ENCODE data around the gene IQGAP2.

IQGAP2 gene

DNA sequence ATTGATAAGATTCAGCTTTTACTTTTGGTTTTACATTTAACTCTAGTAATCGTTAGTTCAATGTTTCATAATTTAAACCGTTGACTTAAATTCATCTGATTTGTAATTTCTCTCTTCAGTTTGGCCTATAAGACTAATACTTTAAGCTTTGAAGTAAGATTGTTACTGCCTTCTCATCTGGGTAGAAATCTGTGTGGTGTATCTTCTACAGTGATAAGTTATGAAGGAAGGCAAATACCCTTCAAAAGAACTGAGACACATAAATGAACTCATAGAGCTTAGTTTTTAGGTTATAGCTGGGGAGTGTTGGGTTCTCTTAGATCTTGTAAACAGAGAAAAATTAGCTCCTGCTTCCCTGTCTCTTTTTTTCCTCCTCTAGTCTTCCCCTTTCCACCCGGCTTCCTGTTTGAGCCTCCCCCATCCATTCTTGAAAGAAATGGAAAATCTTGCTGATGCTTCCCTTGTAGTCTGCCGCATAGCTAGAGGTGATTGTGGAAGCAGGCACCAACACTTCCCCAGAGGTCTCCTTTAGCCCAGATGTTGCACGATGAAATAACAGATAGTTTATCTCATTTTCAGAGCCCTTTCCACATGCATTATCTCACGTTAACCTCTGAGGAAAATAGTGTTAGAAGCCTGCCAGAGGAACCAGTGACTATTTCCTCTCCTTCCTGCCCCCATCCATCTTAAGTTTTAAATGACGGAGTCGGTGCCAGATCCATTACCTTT is 222.2 kb downstream of the IQGAP2 start:
- no peak for DNase-seq
- intact Hi-C loops (cut with DNase I), result no loop called here

DNA sequence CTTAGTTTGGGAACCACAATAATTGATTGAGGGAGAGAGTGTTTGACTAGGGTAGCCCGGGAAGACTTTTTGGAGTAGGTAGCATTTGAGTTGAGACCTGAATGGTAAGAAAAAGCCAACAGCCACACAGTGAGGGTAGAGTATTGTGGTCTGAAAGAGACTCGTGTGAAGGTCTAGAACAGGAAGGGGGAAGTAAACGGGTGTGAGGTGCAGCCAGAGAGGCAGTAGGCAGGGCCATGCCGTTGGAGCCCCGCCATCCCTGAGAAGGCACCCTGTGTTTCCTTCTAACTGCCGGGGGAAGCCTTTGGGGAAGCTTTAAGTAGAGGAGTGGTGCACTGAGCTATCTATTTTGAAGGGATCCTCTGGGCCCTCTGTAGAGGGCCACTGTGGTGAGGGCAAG is 223.7 kb downstream of the IQGAP2 start:
- intact Hi-C loops (cut with DNase I), result no loop called here
- DNase-seq, result no peak

DNA sequence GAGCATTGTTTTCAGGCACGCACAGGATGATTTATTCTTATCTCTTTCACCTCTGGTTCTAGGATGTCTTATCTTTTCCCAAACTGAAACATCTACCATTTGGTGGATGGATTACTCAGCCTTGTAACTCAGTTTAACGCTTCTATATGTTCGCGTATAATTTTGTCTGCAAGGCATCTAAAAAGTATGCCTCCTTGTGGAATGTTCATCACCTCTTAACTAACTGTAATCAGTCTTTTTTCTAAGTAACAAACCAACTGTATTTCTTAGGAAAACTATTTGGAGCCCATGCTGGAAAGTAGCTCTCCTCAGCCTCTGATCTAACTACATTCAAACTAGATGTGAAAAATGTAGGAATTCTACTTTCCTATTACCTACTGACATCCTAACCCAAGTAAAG is 231.6 kb downstream of the IQGAP2 start:
- intact Hi-C loops (cut with DNase I), result no loop called here
- no peak for DNase-seq

GRCh38 chr5:76637490-76637889 is 234.4 kb downstream of the IQGAP2 start:
- DNase-seq, result no peak
- intact Hi-C loops (cut with DNase I), result no loop called here

DNA sequence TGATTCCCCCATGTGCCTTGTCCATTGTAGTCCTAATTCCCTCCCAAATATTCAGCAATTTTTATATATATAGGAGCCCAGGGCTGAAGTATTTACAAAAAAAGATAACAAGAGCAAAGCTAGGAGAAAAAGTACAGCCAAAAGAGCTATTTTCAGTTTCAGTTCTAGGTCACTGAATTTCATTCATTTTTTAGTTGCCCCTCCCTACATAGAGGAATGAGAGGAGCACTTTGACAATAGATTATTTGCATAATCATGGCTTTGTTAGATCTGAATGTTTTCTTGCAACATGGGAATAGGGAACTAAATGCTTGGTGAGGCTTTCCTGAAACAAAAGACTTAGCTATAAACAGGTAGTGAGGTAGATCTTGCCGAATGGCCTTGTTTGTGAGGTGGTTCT is 235.4 kb downstream of the IQGAP2 start:
- DNase-seq, result no peak
- intact Hi-C loops (cut with DNase I), result no loop called here

DNA sequence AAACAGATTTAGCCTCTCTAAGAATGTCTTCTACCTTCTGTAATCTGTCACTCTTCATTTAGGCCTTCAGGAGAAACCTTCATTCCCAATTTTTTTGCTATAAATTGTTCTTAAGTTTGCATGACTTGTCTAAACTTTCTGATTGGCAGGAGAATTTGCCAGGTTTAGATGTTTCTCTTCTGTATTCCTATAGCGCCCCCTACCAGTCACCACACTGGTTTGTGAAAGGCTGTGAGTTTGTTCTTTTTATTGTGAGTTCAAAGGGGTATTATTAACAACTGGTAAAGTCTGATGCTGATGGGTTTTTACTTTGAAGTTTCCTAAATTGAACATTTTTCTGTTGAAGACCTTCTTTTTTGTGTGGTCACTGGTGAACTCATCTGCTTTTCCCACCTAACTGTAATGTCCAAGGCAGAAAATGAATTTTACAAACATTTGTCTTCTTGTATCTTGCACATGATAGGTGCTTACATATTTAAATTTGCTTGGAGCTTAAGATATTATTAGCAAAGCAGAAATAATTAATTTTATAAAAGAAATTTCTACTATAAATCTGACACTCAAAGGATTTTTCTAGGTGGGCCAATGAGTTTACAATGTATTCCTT is 238.5 kb downstream of the IQGAP2 start:
- intact Hi-C loops (cut with DNase I), result no loop called here
- peak in 3 of 10 donors; percentile 17 to 26 (median 25) for DNase-seq

GRCh38 chr5:76642390-76643040 is 239.4 kb downstream of the IQGAP2 start:
- intact Hi-C loops (cut with DNase I), result no loop called here
- no peak for DNase-seq

DNA sequence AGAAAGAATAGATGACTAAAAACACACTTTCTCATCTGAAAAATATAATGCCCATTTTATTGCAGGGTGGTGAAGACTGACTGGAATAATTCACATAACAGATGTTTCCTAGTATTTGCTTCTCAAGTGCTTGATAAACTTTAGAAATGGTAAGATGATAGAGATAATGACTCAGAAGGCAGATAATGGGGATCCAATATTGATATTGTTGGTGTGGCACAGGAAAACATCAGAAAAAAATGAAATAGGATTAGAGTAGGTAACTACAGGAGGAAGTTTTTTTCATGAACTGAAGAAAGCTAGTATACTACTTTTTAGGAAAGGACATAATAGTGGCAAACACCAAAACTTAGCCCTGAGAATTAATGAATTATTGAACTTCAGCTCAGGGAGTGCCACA is 240.3 kb downstream of the IQGAP2 start:
- no peak for DNase-seq
- intact Hi-C loops (cut with DNase I), result no loop called here

GRCh38 chr5:76649140-76649539 is 246.1 kb downstream of the IQGAP2 start:
- DNase-seq, result no peak
- intact Hi-C loops (cut with DNase I), result no loop called here

DNA sequence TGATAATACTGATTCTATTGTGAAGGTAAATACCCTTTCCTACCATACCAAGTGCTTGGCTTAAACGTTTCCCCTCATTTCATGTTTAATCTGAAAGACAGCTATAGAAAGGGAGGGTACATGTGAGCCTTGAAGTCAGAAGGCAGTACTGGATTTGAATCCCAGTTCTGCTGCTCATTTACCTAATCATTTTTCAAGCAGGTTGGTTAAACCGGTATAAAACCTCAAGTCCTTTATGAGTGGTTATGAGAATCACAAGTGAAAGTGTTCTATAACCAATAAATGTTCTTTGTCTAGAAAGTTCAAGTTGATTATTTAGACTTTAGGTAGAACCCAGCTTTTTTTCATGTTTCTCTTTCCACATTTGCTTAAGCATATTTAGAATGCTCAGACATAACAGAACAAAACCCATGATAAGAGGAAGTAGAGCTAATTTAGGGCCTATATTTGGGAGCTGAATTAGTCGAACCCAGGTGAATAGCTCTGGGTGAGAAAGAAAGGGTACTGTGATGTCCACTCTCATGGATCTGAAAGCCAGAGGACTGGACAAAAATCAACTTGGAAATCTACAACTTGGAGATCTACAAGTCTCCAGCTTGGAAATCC is 249.8 kb downstream of the IQGAP2 start:
- intact Hi-C loops (cut with DNase I), result no loop called here

DNA sequence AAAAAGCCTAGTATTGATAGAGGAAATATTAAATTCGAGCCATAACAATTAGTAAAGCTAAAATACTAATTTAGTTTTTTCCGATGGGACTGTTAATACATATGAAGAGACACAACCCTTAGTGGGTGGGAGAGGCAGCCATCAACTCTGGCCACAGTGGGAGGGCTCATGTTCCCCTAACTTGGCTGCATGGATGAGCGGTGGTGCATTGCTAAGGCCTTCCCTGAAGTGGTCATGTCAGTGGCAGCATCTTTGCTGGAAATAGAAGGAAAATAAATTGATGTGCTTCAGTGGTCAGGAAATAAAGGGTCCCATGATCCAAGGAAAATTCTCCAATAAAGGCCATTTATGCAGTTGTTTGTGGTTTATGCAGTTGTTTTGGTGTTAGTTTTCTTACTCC is 254.0 kb downstream of the IQGAP2 start:
- no peak for DNase-seq
- intact Hi-C loops (cut with DNase I), result no loop called here

More for the DNA sequence above, 249.8 kb downstream of the IQGAP2 start:
- DNase-seq, result no peak

- intact Hi-C loops (cut with DNase I), result no loop called here
- no peak for DNase-seq
Observed at GRCh38 chr5:76657683-76658311, 254.7 kb downstream of the IQGAP2 start.

GRCh38 chr5:76660360-76660759 is 257.3 kb downstream of the IQGAP2 start:
- intact Hi-C loops (cut with DNase I), result no loop called here
- no peak for DNase-seq

GRCh38 chr5:76662521-76662920 is 259.4 kb downstream of the IQGAP2 start:
- no peak for DNase-seq
- intact Hi-C loops (cut with DNase I), result no loop called here

GRCh38 chr5:76663573-76663972 is 260.5 kb downstream of the IQGAP2 start:
- DNase-seq, result no peak
- intact Hi-C loops (cut with DNase I), result no loop called here

DNA sequence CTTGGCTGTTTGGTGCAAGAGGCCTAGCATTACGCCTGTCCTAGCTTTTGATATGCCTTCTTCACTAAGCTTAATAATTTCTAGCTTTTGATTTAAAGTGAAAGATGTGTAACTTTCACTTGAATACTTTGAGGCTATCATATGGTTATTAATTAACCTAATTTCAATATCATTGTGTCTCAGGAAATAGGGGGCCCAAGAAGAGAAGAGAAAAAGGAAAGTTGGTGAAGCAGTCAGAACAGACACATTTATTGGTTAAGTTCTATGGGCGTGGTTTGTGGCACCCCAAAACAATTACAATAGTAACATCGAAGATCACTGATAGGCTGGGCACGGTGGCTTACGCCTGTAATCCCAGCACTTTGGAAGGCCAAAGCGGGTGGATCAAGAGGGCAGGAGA is 261.0 kb downstream of the IQGAP2 start:
- no peak for DNase-seq
- intact Hi-C loops (cut with DNase I), result no loop called here

- DNase-seq, result no peak
- intact Hi-C loops (cut with DNase I), result no loop called here
Observed at GRCh38 chr5:76667495-76667894, 264.4 kb downstream of the IQGAP2 start.

GRCh38 chr5:76669245-76669644 is 266.2 kb downstream of the IQGAP2 start:
- no peak for DNase-seq
- intact Hi-C loops (cut with DNase I), result no loop called here

GRCh38 chr5:76670508-76670907 is 267.4 kb downstream of the IQGAP2 start:
- intact Hi-C loops (cut with DNase I), result no loop called here
- DNase-seq, result no peak

- intact Hi-C loops (cut with DNase I), result no loop called here
- no peak for DNase-seq
Observed at GRCh38 chr5:76672242-76672641, 269.2 kb downstream of the IQGAP2 start.

GRCh38 chr5:76673125-76673524 is 270.0 kb downstream of the IQGAP2 start:
- DNase-seq, result no peak
- intact Hi-C loops (cut with DNase I), result no loop called here

Data from posterior cingulate gyrus (tissue), 11 donors.